Osteoblast (primary cell): Measurements from ENCODE around the gene CMTM1. TPM values are rescaled to one million over a fixed set of nuclear protein-coding genes. Genes with fewer than 3 reads are reported as not detected.

ENCODE experiments used
- DNase-seq: peaks from one replicate; pipeline ENCODE4 v3.0.0; 2011; ENCODE audit warnings: low spot score, mixed read lengths; ENCODE audit not compliant: insufficient read length; ENCODE audit errors: missing footprints
- H2AFZ ChIP-seq: 2 replicates; pipeline ENCODE4 v1.6.0; 2011; ENCODE audit warnings: mild to moderate bottlenecking, low read length
- H3K27ac ChIP-seq: 2 replicates; pipeline ENCODE4 v1.5.1; 2011; ENCODE audit warnings: mild to moderate bottlenecking, low read depth, low read length, moderate library complexity
- H3K27me3 ChIP-seq: 2 replicates; pipeline ENCODE4 v1.6.0; 2012; ENCODE audit warnings: mild to moderate bottlenecking, control low read depth, inconsistent platforms, low read length, moderate library complexity; ENCODE audit not compliant: insufficient read depth
- H3K36me3 ChIP-seq: 2 replicates; pipeline ENCODE4 v1.5.1; 2011; ENCODE audit warnings: mild to moderate bottlenecking, low read length, control low read depth, moderate library complexity; ENCODE audit not compliant: insufficient read depth
- H3K4me1 ChIP-seq: 2 replicates; pipeline ENCODE4 v1.5.1; 2011; ENCODE audit warnings: mild to moderate bottlenecking, low read length, control low read depth, moderate library complexity; ENCODE audit not compliant: insufficient read depth
- H3K4me2 ChIP-seq: 2 replicates; pipeline ENCODE4 v1.6.0; 2011; ENCODE audit warnings: mild to moderate bottlenecking, low read length; ENCODE audit not compliant: insufficient read depth
- H3K4me3 ChIP-seq: fragments of 200-600 bp; sonication (generic); 3 replicates; pipeline ENCODE4 v1.5.1; 2012; ENCODE audit warnings: mild to moderate bottlenecking, low read length, inconsistent platforms; ENCODE audit not compliant: insufficient read depth
- H3K79me2 ChIP-seq: 2 replicates; pipeline ENCODE4 v1.6.0; 2012; ENCODE audit warnings: mild to moderate bottlenecking, low read length, control low read depth, inconsistent platforms; ENCODE audit not compliant: insufficient read depth
- H3K9me3 ChIP-seq: 2 replicates; pipeline ENCODE4 v1.5.1; 2011; ENCODE audit warnings: low read depth, low read length, control low read depth
- H4K20me1 ChIP-seq: 2 replicates; pipeline ENCODE4 v1.6.0; 2012; ENCODE audit warnings: mild to moderate bottlenecking, low read length, control low read depth; ENCODE audit not compliant: insufficient read depth
- total RNA-seq: library from RNA; depleted of rRNA; stranded (reverse); fragments of >200 nt; gene quantifications from 2 replicates; pipeline ENCODE4 v1.2.3, GENCODE V29; 2012
- TF ChIP-seq, protein P1 (sequence below): IDR thresholded peaks from 2 replicates; pipeline ENCODE4 v1.5.1; 2011; ENCODE audit warnings: mild to moderate bottlenecking, low read depth, low read length, moderate library complexity; ENCODE audit errors: extremely low read depth

CMTM1 gene
- total RNA-seq, 1 donor, result 4.0 TPM

DNA sequence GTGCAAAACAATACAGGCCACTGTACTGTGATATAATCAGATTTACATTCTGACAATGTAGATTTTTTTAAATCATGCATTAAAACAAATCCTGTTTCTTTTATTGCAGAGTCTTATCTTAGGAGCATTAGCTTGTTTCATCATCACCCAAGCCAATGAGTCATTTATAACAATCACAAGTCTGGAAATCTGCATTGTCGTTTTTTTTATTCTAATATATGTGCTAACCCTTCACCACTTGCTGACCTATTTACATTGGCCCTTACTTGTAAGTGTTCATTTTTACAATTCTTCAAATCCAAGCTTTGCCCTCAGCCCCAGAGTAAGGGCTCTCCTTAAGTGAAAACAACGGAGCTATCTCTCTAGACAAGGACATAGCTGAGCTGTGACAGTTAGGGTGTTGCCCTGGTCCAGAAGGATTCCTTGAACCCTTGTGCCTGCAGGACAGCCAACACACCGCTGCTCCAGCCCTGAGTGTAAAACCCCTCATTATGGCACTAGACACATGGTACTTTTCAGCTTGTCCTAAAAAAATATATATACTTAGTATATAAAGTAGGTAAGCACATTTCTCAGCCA lies 3.7 kb downstream of the CMTM1 start:
- H3K79me2 ChIP-seq, result no peaks in the 10 kb centered on the region
- H3K36me3 ChIP-seq, result peaks cover 12% of the 10 kb centered on the region
- no peaks in the 10 kb centered on the region for H3K27me3 ChIP-seq
- TF ChIP-seq, protein P1, sequence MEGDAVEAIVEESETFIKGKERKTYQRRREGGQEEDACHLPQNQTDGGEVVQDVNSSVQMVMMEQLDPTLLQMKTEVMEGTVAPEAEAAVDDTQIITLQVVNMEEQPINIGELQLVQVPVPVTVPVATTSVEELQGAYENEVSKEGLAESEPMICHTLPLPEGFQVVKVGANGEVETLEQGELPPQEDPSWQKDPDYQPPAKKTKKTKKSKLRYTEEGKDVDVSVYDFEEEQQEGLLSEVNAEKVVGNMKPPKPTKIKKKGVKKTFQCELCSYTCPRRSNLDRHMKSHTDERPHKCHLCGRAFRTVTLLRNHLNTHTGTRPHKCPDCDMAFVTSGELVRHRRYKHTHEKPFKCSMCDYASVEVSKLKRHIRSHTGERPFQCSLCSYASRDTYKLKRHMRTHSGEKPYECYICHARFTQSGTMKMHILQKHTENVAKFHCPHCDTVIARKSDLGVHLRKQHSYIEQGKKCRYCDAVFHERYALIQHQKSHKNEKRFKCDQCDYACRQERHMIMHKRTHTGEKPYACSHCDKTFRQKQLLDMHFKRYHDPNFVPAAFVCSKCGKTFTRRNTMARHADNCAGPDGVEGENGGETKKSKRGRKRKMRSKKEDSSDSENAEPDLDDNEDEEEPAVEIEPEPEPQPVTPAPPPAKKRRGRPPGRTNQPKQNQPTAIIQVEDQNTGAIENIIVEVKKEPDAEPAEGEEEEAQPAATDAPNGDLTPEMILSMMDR, result no peak
- no peaks in the 10 kb centered on the region for H4K20me1 ChIP-seq
- H3K4me2 ChIP-seq, result peak overlapping the region; percentile 31
- no peaks in the 10 kb centered on the region for H3K9me3 ChIP-seq
- H2AFZ ChIP-seq, result no peak overlapping the region
- peaks cover 36% of the 10 kb centered on the region for H3K4me1 ChIP-seq
- peak; percentile 85 for DNase-seq
- H3K4me3 ChIP-seq, result no peak overlapping the region
- H3K27ac ChIP-seq, result peak overlapping the region; percentile 22

DNA sequence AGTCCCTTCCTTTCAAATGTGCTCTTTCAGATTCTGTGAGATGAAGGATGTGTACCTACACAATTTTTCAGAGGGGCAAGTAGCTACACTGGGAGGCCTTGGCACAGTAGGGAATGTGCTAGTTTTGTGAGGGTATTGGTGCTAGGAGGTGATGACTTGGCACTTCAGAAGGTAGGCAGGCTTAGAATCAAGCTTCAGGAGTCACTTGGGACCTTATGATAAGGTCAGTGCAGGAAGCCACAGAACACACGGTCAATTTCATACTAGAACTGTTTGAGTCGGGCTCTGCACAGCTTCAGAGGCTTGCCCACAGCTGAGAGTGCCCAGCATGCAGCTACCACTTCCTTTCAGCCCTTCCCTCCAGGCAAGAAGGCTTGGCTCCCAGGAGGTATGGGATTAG lies 6.1 kb downstream of the CMTM1 start:
- TF ChIP-seq, protein P1, result no peak
- no peak for DNase-seq
- H3K9me3 ChIP-seq, result no peaks in the 10 kb centered on the region
- H3K27me3 ChIP-seq, result peaks cover 2% of the 10 kb centered on the region
- H3K4me1 ChIP-seq, result peaks cover 36% of the 10 kb centered on the region
- no peak overlapping the region for H3K4me3 ChIP-seq
- no peak overlapping the region for H2AFZ ChIP-seq
- H3K36me3 ChIP-seq, result no peaks in the 10 kb centered on the region
- no peaks in the 10 kb centered on the region for H4K20me1 ChIP-seq
- H3K4me2 ChIP-seq, result no peak overlapping the region
- H3K79me2 ChIP-seq, result no peaks in the 10 kb centered on the region
- no peak overlapping the region for H3K27ac ChIP-seq

GRCh38 chr16:66574081-66574480 lies 7.8 kb downstream of the CMTM1 start:
- DNase-seq, result no peak
- H3K27ac ChIP-seq, result peak overlapping the region; percentile 4

GRCh38 chr16:66574531-66574930 lies 8.3 kb downstream of the CMTM1 start:
- Histone ChIP-seq H3K9me3 (no peaks in the 10 kb centered on the region), H3K4me2 (no peak overlapping the region), H3K79me2 (no peaks in the 10 kb centered on the region), H2AFZ (no peak overlapping the region), H3K4me3 (no peak overlapping the region), H3K27ac (no peak overlapping the region), H4K20me1 (no peaks in the 10 kb centered on the region), H3K4me1 (peaks cover 23% of the 10 kb centered on the region), H3K36me3 (no peaks in the 10 kb centered on the region), H3K27me3 (peaks cover 7% of the 10 kb centered on the region)
- DNase-seq, result no peak
- TF ChIP-seq, protein P1, result no peak

More at GRCh38 chr16:66574081-66574480, 7.8 kb downstream of the CMTM1 start:
- Histone ChIP-seq H2AFZ (no peak overlapping the region), H3K36me3 (no peaks in the 10 kb centered on the region), H3K4me3 (no peak overlapping the region), H3K9me3 (no peaks in the 10 kb centered on the region), H3K4me1 (peaks cover 27% of the 10 kb centered on the region), H3K79me2 (no peaks in the 10 kb centered on the region), H4K20me1 (no peaks in the 10 kb centered on the region), H3K4me2 (no peak overlapping the region), H3K27me3 (peaks cover 7% of the 10 kb centered on the region)
- TF ChIP-seq, protein P1, result no peak
